HG02642 (cell line): Measurements from ENCODE around the gene CRELD2.

ENCODE experiments used
- ATAC-seq: cut with Tn5 transposase; IDR thresholded peaks from one replicate; pipeline ENCODE4 v1.9.1; 2021; ENCODE audit warnings: mild to moderate bottlenecking; ENCODE audit not compliant: unreplicated experiment, poor library complexity

The CRELD2 gene

GRCh38 chr22:49887064-49887451 lies 31.4 kb upstream of the CRELD2 start:
- no peak for ATAC-seq

GRCh38 chr22:49887702-49888101 lies 30.7 kb upstream of the CRELD2 start:
- ATAC-seq = no peak

- no peak for ATAC-seq
Observed at GRCh38 chr22:49889071-49889470, 29.4 kb upstream of the CRELD2 start.

GRCh38 chr22:49892226-49892899 lies 26.1 kb upstream of the CRELD2 start:
- ATAC-seq = no peak

- no peak for ATAC-seq
Observed at GRCh38 chr22:49893025-49893424, 25.4 kb upstream of the CRELD2 start.

GRCh38 chr22:49894322-49895054 lies 23.9 kb upstream of the CRELD2 start:
- ATAC-seq = no peak

GRCh38 chr22:49896201-49896600 lies 22.2 kb upstream of the CRELD2 start:
- no peak for ATAC-seq

- no peak for ATAC-seq
Observed at GRCh38 chr22:49897015-49897684, 21.3 kb upstream of the CRELD2 start.

- ATAC-seq = no peak
Observed at GRCh38 chr22:49899530-49899929, 18.9 kb upstream of the CRELD2 start.

- no peak for ATAC-seq
Observed at GRCh38 chr22:49900441-49901230, 17.8 kb upstream of the CRELD2 start.

- ATAC-seq = no peak
Observed at GRCh38 chr22:49901457-49901856, 17.0 kb upstream of the CRELD2 start.

GRCh38 chr22:49903322-49904039 lies 15.0 kb upstream of the CRELD2 start:
- no peak for ATAC-seq

GRCh38 chr22:49904040-49904369 lies 14.4 kb upstream of the CRELD2 start:
- ATAC-seq = no peak

- ATAC-seq = no peak
Observed at GRCh38 chr22:49905465-49905864, 13.0 kb upstream of the CRELD2 start.

GRCh38 chr22:49906071-49906798 lies 12.2 kb upstream of the CRELD2 start:
- ATAC-seq = no peak

GRCh38 chr22:49906799-49907290 lies 11.6 kb upstream of the CRELD2 start:
- no peak for ATAC-seq

- ATAC-seq = no peak
Observed at GRCh38 chr22:49907807-49908206, 10.6 kb upstream of the CRELD2 start.

- ATAC-seq = no peak
Observed at GRCh38 chr22:49909476-49910205, 8.8 kb upstream of the CRELD2 start.
